NT2/D1 (cell line): Measurements from ENCODE around the gene PIEZO1.
"Not testable (repeated sequence)": the region's sequence is repeated elsewhere in the genome, so short reads cannot be mapped to it uniquely, and the experiment has no call there.

Experiments used
- DNase-seq: peaks from one replicate; pipeline ENCODE4 v3.0.0-alpha.2; 2011; ENCODE audit warnings: low read depth, low spot score
- H3K27me3 ChIP-seq: 2 replicates; pipeline ENCODE4 v1.6.0; 2011; ENCODE audit warnings: mild to moderate bottlenecking; ENCODE audit not compliant: insufficient read length, insufficient read depth
- H3K36me3 ChIP-seq: 2 replicates; pipeline ENCODE4 v1.6.1; 2011; ENCODE audit warnings: mild to moderate bottlenecking, low read length, mixed read lengths; ENCODE audit not compliant: insufficient read depth, insufficient read length
- H3K4me1 ChIP-seq: 2 replicates; pipeline ENCODE4 v1.5.1; 2011; ENCODE audit not compliant: insufficient read depth, insufficient read length
- H3K4me3 ChIP-seq: 2 replicates; pipeline ENCODE4 v1.5.1; 2011; ENCODE audit warnings: low read depth; ENCODE audit not compliant: insufficient read length
- H3K9ac ChIP-seq: 2 replicates; pipeline ENCODE4 v1.6.0; 2011; ENCODE audit warnings: low read depth; ENCODE audit not compliant: insufficient read length
- H3K9me3 ChIP-seq: 2 replicates; pipeline ENCODE4 v1.5.1; 2011; ENCODE audit warnings: mild to moderate bottlenecking, low read length; ENCODE audit not compliant: insufficient read depth
- SUZ12 ChIP-seq: IDR thresholded peaks from 2 replicates; pipeline ENCODE4 v1.6.1; 2011; ENCODE audit not compliant: insufficient read length, insufficient read depth; ENCODE audit errors: extremely low read depth
- YY1 ChIP-seq: IDR thresholded peaks from 2 replicates; pipeline ENCODE4 v1.6.1; 2011; ENCODE audit not compliant: insufficient read length, insufficient read depth
- ZNF274 ChIP-seq: IDR thresholded peaks from 2 replicates; pipeline ENCODE4 v1.6.1; 2011; ENCODE audit warnings: mild to moderate bottlenecking, low read depth, low read length

PIEZO1 gene

GRCh38 chr16:88777471-88778270 is 7.3 kb downstream of the PIEZO1 start:
- H3K4me1 ChIP-seq: peaks cover 65% of the 10 kb centered on the region
- peaks cover 27% of the 10 kb centered on the region for H3K36me3 ChIP-seq
- H3K4me3 ChIP-seq: no peak overlapping the region
- TF ChIP-seq SUZ12 (no peak), ZNF274 (no peak), YY1 (no peak)
- DNase-seq: no peak
- H3K27me3 ChIP-seq: peaks cover 29% of the 10 kb centered on the region
- peak overlapping the region; percentile 76 for H3K9ac ChIP-seq
- H3K9me3 ChIP-seq: no peaks in the 10 kb centered on the region

- H3K36me3 ChIP-seq: peaks cover 33% of the 10 kb centered on the region
- H3K4me3 ChIP-seq: no peak overlapping the region
- peaks cover 56% of the 10 kb centered on the region for H3K4me1 ChIP-seq
- no peak for DNase-seq
- H3K27me3 ChIP-seq: peaks cover 40% of the 10 kb centered on the region
- H3K9me3 ChIP-seq: no peaks in the 10 kb centered on the region
- H3K9ac ChIP-seq: no peak overlapping the region
- TF ChIP-seq SUZ12 (no peak), ZNF274 (no peak), YY1 (no peak)
Measured at GRCh38 chr16:88775825-88776224, 9.2 kb downstream of the PIEZO1 start.

- peaks cover 59% of the 10 kb centered on the region for H3K4me1 ChIP-seq
- peaks cover 30% of the 10 kb centered on the region for H3K36me3 ChIP-seq
- peak overlapping the region; percentile 51 for H3K9ac ChIP-seq
- H3K9me3 ChIP-seq: no peaks in the 10 kb centered on the region
- H3K4me3 ChIP-seq: no peak overlapping the region
- peaks cover 45% of the 10 kb centered on the region for H3K27me3 ChIP-seq
- TF ChIP-seq SUZ12 (no peak), YY1 (no peak), ZNF274 (no peak)
- no peak for DNase-seq
Measured at GRCh38 chr16:88774544-88775393, 10.3 kb downstream of the PIEZO1 start.

GRCh38 chr16:88773812-88774291 is 11.2 kb downstream of the PIEZO1 start:
- TF ChIP-seq YY1 (no peak), SUZ12 (no peak), ZNF274 (no peak)
- Histone ChIP-seq H3K9me3 (no peaks in the 10 kb centered on the region), H3K27me3 (peaks cover 45% of the 10 kb centered on the region)

DNA sequence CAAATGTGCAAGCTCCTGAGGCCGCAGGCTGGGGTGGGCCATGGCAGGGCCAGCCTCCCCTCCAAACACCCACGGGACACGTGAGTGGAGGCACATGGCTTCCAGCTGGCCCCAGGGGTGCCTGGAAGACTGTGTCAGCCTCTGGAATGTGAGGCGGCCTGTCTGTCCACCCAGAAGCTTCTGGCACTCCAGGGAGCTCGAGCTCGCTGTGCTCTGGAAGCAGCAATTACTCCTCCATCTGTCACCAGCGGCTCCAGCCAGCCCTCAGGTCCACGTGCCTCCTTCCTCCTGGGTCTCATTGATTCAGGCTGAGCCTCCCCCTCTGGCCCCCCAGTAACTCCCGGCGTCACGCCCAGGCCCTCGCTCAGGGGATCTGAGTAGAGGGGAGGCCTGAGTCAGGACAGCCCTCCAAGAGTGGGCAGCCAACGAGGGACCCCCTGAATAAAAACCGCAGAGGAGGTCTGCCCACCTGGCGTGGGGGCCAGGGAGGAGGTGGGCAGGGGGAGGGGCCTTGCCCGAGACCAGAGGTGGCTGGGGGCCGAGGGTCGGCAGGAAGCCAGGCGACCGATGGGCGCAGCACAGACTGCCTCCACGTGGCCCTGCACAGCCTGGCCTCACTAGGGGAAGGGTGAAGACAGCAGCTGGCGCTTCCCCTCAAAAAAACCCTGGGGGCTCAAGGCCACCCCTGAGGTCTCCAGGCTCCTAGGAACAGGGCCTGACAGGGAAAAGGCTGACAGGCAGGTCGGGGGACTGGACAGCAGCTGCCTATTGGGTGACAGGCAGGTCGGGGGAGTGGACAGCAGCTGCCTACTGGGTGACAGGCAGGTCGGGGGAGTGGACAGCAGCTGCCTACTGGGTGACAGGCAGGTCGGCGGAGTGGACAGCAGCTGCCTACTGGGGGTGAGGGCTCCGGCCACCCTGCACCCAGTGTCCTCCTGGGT is 11.9 kb downstream of the PIEZO1 start:
- Histone ChIP-seq H3K9me3 (no peaks in the 10 kb centered on the region), H3K4me3 (no peak overlapping the region), H3K9ac (peak overlapping the region; percentile 26), H3K36me3 (peaks cover 27% of the 10 kb centered on the region), H3K27me3 (peaks cover 51% of the 10 kb centered on the region), H3K4me1 (peaks cover 64% of the 10 kb centered on the region)
- no peak for DNase-seq
- TF ChIP-seq SUZ12 (no peak), YY1 (no peak), ZNF274 (no peak)

More at GRCh38 chr16:88773812-88774291, 11.2 kb downstream of the PIEZO1 start:
- Histone ChIP-seq H3K36me3 (peaks cover 28% of the 10 kb centered on the region), H3K4me3 (no peak overlapping the region), H3K4me1 (peaks cover 62% of the 10 kb centered on the region), H3K9ac (no peak overlapping the region)
- no peak for DNase-seq

DNA sequence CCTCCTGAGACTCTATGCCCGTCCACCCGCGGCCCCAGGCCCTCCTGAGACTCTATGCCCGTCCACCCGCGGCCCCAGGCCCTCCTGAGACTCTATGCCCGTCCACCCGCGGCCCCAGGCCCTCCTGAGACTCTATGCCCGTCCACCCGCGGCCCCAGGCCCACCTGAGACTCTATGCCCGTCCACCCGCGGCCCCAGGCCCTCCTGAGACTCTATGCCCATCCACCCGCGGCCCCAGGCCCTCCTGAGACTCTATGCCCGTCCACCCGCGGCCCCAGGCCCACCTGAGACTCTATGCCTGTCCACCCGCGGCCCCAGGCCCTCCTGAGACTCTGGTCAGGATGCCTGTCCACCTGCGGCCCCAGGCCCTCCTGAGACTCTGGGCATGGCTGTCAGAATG is 13.2 kb downstream of the PIEZO1 start:
- Histone ChIP-seq H3K36me3 (peaks cover 20% of the 10 kb centered on the region), H3K27me3 (peaks cover 65% of the 10 kb centered on the region), H3K4me1 (peaks cover 63% of the 10 kb centered on the region)
- not testable (repeated sequence) for H3K4me3 ChIP-seq, H3K9me3 ChIP-seq, DNase-seq, H3K9ac ChIP-seq
